ENCODE data around the gene MMP1. TPM values are rescaled to one million over a fixed set of nuclear protein-coding genes. Genes with fewer than 3 reads are reported as not detected.

Gene MMP1
- polyA plus RNA-seq (2013, experiment 1 of 2): not detected
- polyA plus RNA-seq (2013, experiment 2 of 2): not detected

DNA sequence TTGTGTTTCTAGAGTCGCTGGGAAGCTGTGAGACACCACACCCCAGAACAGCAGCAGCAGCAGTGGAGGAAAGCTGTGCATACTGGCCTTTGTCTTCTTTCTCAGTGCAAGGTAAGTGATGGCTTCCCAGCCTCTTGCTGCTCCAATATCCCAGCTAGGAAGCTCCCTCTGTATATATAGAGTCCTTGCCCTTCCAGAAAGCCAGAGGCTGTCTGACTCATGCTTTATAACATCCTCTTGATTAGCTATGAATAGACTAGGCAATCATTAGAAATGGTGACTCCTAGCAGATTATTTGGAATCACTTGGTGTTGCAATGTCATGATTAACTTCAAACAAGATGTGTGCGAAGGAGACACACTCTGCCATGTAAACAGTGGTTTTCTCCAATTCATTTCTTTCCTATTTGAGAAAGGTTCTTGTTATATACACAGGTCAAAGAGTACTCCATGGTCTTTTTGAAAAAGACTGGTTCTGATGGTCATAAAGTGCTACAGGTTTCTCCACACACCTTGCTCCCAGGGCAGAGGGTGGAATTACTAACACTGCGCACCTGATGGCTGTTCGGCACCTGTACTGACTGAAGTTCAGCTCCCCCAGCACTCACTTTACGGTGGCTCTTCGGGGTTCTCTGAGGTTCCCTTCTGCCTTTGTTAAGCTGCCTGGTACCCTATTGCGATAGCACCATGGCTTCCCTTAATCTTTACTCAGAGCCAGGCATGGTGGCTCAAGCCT lies at the start of gene MMP1:
MMP1 (minus strand) TSS at position 149 of the 735 bp plus-strand sequence; CDS start at position 81, 68 bp downstream.
- Histone ChIP-seq H4K8ac (ENCODE audit: low read depth, low read length) (no peak within 1 kb of the TSS), H3K4ac (ENCODE audit: low read depth, low read length) (no peak within 1 kb of the TSS), H2BK5ac (ENCODE audit: low read length) (no peak within 1 kb of the TSS), H4K5ac (ENCODE audit: low read length) (no peak within 1 kb of the TSS), H3K9ac (ENCODE audit: low read length) (no peak within 1 kb of the TSS), H3K4me2 (ENCODE audit: low read length) (no peak within 1 kb of the TSS), H3K18ac (ENCODE audit: low read length) (no peak within 1 kb of the TSS), H3K23ac (ENCODE audit: low read length) (no peak within 1 kb of the TSS), H2BK120ac (ENCODE audit: low read depth, low read length) (no peak within 1 kb of the TSS), H3K27ac (ENCODE audit: low read depth, low read length) (no peak within 1 kb of the TSS), H3K79me1 (ENCODE audit: low read length) (no peaks in the 10 kb centered on the region), H3K36me3 (ENCODE audit: control insufficient read depth, insufficient read depth, low read length) (no peaks in the 10 kb centered on the region), H3K4me3 (ENCODE audit: low read length) (no peak within 1 kb of the TSS), H3K79me2 (ENCODE audit: control insufficient read depth, insufficient read depth, low read length) (no peaks in the 10 kb centered on the region), H2BK15ac (replicated peaks; ENCODE audit: low read depth) (no peak within 1 kb of the TSS), H3K4me1 (ENCODE audit: control insufficient read depth, low read depth, low read length) (no peaks in the 10 kb centered on the region), H3K27me3 (ENCODE audit: insufficient read depth, low read length, poor library complexity) (no peaks in the 10 kb centered on the region), H3K56ac (ENCODE audit: low read length) (no peak within 1 kb of the TSS), H2AK5ac (ENCODE audit: low read length) (no peak within 1 kb of the TSS)
- WGBS (ENCODE audit: extremely low coverage, insufficient coverage, low lambda C conversion rate): no CpG with 5 or more reads among the region's 7 CpGs
- no peak for DNase-seq

DNA sequence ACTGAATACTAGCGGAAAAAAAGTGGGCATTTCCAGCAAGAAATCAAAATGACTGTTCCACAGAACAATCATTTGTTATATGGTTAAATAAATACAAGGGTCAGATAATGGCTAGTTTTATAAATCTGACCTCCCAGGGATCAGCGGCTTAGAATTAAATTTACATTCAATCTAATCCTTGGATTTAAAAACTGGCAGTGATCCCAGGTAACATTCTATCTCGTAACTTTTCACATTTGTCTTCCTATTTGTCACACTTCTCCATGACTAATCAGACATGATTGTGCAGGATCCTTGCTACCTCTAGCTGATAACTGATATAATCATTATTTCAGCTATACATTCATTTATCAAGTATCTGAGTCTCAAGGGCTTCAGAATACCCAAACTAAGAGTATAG lies 48.3 kb upstream of the MMP1 start:
- no CpG with 5 or more reads among the region's 3 CpGs for WGBS (ENCODE audit: extremely low coverage, insufficient coverage, low lambda C conversion rate)
- H3K27ac ChIP-seq (ENCODE audit: low read depth, low read length): no peak overlapping the region
- H3K56ac ChIP-seq (ENCODE audit: low read length): no peak overlapping the region
- no peaks in the 10 kb centered on the region for H3K36me3 ChIP-seq (ENCODE audit: control insufficient read depth, insufficient read depth, low read length)
- H4K5ac ChIP-seq (ENCODE audit: low read length): no peak overlapping the region
- no peaks in the 10 kb centered on the region for H3K79me2 ChIP-seq (ENCODE audit: control insufficient read depth, insufficient read depth, low read length)
- H2BK5ac ChIP-seq (ENCODE audit: low read length): no peak overlapping the region
- H3K18ac ChIP-seq (ENCODE audit: low read length): no peak overlapping the region
- no peak overlapping the region for H4K8ac ChIP-seq (ENCODE audit: low read depth, low read length)
- no peak overlapping the region for H2AK5ac ChIP-seq (ENCODE audit: low read length)
- no peak for DNase-seq
- H3K79me1 ChIP-seq (ENCODE audit: low read length): no peaks in the 10 kb centered on the region
- no peaks in the 10 kb centered on the region for H3K4me1 ChIP-seq (ENCODE audit: control insufficient read depth, low read depth, low read length)
- no peak overlapping the region for H3K4me2 ChIP-seq (ENCODE audit: low read length)
- no peak overlapping the region for H2BK15ac ChIP-seq (replicated peaks; ENCODE audit: low read depth)
- no peaks in the 10 kb centered on the region for H3K27me3 ChIP-seq (ENCODE audit: insufficient read depth, low read length, poor library complexity)
- H3K23ac ChIP-seq (ENCODE audit: low read length): no peak overlapping the region
- no peak overlapping the region for H3K4me3 ChIP-seq (ENCODE audit: low read length)
- no peak overlapping the region for H3K4ac ChIP-seq (ENCODE audit: low read depth, low read length)
- H2BK120ac ChIP-seq (ENCODE audit: low read depth, low read length): no peak overlapping the region
- no peak overlapping the region for H3K9ac ChIP-seq (ENCODE audit: low read length)

DNA sequence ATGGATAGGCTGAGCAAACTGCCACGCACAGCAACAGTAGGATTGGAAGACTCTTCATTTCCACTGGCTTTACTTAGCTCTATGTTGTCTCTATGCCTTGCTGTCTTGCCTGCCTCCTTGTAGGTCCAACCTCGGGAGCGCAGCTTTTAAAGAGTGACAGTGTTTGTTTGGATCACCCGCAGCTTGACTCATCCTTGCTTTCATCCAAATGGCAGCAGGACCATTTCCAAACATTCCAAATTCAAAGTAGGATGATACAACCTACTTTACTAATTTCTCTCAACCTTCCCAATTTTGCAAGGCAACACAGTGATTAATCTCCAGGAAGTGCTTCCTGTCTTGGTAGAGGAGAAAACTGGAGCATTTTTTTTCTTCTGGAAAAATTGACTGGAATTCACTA lies 45.5 kb upstream of the MMP1 start, which contains the start of gene MMP3:
MMP3 (minus strand) TSS at position 121 of the 400 bp plus-strand sequence; CDS start at position 58, 63 bp downstream.
- H3K27me3 ChIP-seq (ENCODE audit: insufficient read depth, low read length, poor library complexity): no peaks in the 10 kb centered on the region
- no peak within 1 kb of the TSS for H3K18ac ChIP-seq (ENCODE audit: low read length)
- no peak within 1 kb of the TSS for H3K56ac ChIP-seq (ENCODE audit: low read length)
- H2BK5ac ChIP-seq (ENCODE audit: low read length): no peak within 1 kb of the TSS
- H2BK15ac ChIP-seq (replicated peaks; ENCODE audit: low read depth): no peak within 1 kb of the TSS
- no peak within 1 kb of the TSS for H3K4me3 ChIP-seq (ENCODE audit: low read length)
- no peak within 1 kb of the TSS for H2BK120ac ChIP-seq (ENCODE audit: low read depth, low read length)
- no peak within 1 kb of the TSS for H3K9ac ChIP-seq (ENCODE audit: low read length)
- H3K79me2 ChIP-seq (ENCODE audit: control insufficient read depth, insufficient read depth, low read length): no peaks in the 10 kb centered on the region
- H3K23ac ChIP-seq (ENCODE audit: low read length): no peak within 1 kb of the TSS
- WGBS (ENCODE audit: extremely low coverage, insufficient coverage, low lambda C conversion rate): no CpG with 5 or more reads among the region's 4 CpGs
- H4K5ac ChIP-seq (ENCODE audit: low read length): no peak within 1 kb of the TSS
- no peaks in the 10 kb centered on the region for H3K36me3 ChIP-seq (ENCODE audit: control insufficient read depth, insufficient read depth, low read length)
- H4K8ac ChIP-seq (ENCODE audit: low read depth, low read length): no peak within 1 kb of the TSS
- H3K4ac ChIP-seq (ENCODE audit: low read depth, low read length): no peak within 1 kb of the TSS
- no peak within 1 kb of the TSS for H3K27ac ChIP-seq (ENCODE audit: low read depth, low read length)
- DNase-seq: no peak
- no peak within 1 kb of the TSS for H3K4me2 ChIP-seq (ENCODE audit: low read length)
- H3K79me1 ChIP-seq (ENCODE audit: low read length): no peaks in the 10 kb centered on the region
- no peaks in the 10 kb centered on the region for H3K4me1 ChIP-seq (ENCODE audit: control insufficient read depth, low read depth, low read length)
- no peak within 1 kb of the TSS for H2AK5ac ChIP-seq (ENCODE audit: low read length)

DNA sequence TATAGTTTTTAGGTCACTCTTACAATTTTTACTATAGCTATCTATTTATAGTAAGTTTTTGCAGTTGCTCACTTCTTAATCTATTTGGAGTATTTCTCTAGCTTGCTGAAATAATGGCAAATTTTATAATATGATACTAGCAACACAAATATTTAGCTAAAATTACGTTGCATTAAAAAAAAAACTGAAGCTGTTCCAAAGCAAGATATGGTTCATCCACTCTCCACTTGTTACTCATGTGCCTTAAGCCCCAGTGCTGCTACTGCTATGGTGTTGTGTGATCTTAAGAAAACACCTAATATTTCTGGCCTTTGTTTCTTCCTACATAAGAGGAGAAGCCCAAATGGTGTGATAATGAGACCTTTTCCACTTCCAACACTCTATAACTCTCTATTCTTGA lies 45.0 kb upstream of the MMP1 start:
- no peak overlapping the region for H3K4me3 ChIP-seq (ENCODE audit: low read length)
- H3K79me1 ChIP-seq (ENCODE audit: low read length): no peaks in the 10 kb centered on the region
- DNase-seq: no peak
- no peak overlapping the region for H3K4me2 ChIP-seq (ENCODE audit: low read length)
- no peak overlapping the region for H4K5ac ChIP-seq (ENCODE audit: low read length)
- H2BK5ac ChIP-seq (ENCODE audit: low read length): no peak overlapping the region
- H2BK120ac ChIP-seq (ENCODE audit: low read depth, low read length): no peak overlapping the region
- no peak overlapping the region for H3K9ac ChIP-seq (ENCODE audit: low read length)
- H3K79me2 ChIP-seq (ENCODE audit: control insufficient read depth, insufficient read depth, low read length): no peaks in the 10 kb centered on the region
- H2BK15ac ChIP-seq (replicated peaks; ENCODE audit: low read depth): no peak overlapping the region
- H3K4me1 ChIP-seq (ENCODE audit: control insufficient read depth, low read depth, low read length): no peaks in the 10 kb centered on the region
- no peak overlapping the region for H2AK5ac ChIP-seq (ENCODE audit: low read length)
- no CpG with 5 or more reads among the region's 1 CpG for WGBS (ENCODE audit: extremely low coverage, insufficient coverage, low lambda C conversion rate)
- H3K36me3 ChIP-seq (ENCODE audit: control insufficient read depth, insufficient read depth, low read length): no peaks in the 10 kb centered on the region
- H3K18ac ChIP-seq (ENCODE audit: low read length): no peak overlapping the region
- no peak overlapping the region for H3K23ac ChIP-seq (ENCODE audit: low read length)
- H3K4ac ChIP-seq (ENCODE audit: low read depth, low read length): no peak overlapping the region
- H3K27me3 ChIP-seq (ENCODE audit: insufficient read depth, low read length, poor library complexity): no peaks in the 10 kb centered on the region
- no peak overlapping the region for H3K56ac ChIP-seq (ENCODE audit: low read length)
- no peak overlapping the region for H3K27ac ChIP-seq (ENCODE audit: low read depth, low read length)
- no peak overlapping the region for H4K8ac ChIP-seq (ENCODE audit: low read depth, low read length)

DNA sequence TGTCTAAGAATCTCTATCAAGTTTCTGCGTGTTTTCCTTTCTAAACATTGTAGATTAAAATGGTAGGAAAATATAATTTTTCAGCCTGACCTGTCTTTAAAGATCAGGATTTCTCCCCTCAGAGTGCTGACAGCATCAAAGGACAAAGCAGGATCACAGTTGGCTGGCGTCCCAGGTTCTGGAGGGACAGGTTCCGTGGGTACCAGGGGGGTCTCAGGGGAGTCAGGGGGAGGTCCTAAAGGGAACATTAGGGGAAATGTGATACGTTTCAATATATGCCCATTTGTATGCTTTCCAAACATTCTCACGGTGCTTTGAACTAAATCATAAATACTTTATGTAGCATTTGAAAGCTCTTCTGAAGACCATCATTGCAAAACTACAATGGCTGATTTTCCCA lies 42.1 kb upstream of the MMP1 start:
- H3K36me3 ChIP-seq (ENCODE audit: control insufficient read depth, insufficient read depth, low read length): no peaks in the 10 kb centered on the region
- H2BK120ac ChIP-seq (ENCODE audit: low read depth, low read length): no peak overlapping the region
- no peak overlapping the region for H3K56ac ChIP-seq (ENCODE audit: low read length)
- no peak overlapping the region for H3K23ac ChIP-seq (ENCODE audit: low read length)
- no peak overlapping the region for H2BK5ac ChIP-seq (ENCODE audit: low read length)
- H4K5ac ChIP-seq (ENCODE audit: low read length): no peak overlapping the region
- H3K4ac ChIP-seq (ENCODE audit: low read depth, low read length): no peak overlapping the region
- DNase-seq: no peak
- no peak overlapping the region for H2BK15ac ChIP-seq (replicated peaks; ENCODE audit: low read depth)
- H3K79me1 ChIP-seq (ENCODE audit: low read length): no peaks in the 10 kb centered on the region
- H3K27me3 ChIP-seq (ENCODE audit: insufficient read depth, low read length, poor library complexity): no peaks in the 10 kb centered on the region
- no peak overlapping the region for H3K4me2 ChIP-seq (ENCODE audit: low read length)
- H3K18ac ChIP-seq (ENCODE audit: low read length): no peak overlapping the region
- no peak overlapping the region for H3K27ac ChIP-seq (ENCODE audit: low read depth, low read length)
- no peak overlapping the region for H4K8ac ChIP-seq (ENCODE audit: low read depth, low read length)
- no CpG with 5 or more reads among the region's 5 CpGs for WGBS (ENCODE audit: extremely low coverage, insufficient coverage, low lambda C conversion rate)
- H3K79me2 ChIP-seq (ENCODE audit: control insufficient read depth, insufficient read depth, low read length): no peaks in the 10 kb centered on the region
- no peak overlapping the region for H3K4me3 ChIP-seq (ENCODE audit: low read length)
- H3K9ac ChIP-seq (ENCODE audit: low read length): no peak overlapping the region
- no peak overlapping the region for H2AK5ac ChIP-seq (ENCODE audit: low read length)
- H3K4me1 ChIP-seq (ENCODE audit: control insufficient read depth, low read depth, low read length): no peaks in the 10 kb centered on the region

DNA sequence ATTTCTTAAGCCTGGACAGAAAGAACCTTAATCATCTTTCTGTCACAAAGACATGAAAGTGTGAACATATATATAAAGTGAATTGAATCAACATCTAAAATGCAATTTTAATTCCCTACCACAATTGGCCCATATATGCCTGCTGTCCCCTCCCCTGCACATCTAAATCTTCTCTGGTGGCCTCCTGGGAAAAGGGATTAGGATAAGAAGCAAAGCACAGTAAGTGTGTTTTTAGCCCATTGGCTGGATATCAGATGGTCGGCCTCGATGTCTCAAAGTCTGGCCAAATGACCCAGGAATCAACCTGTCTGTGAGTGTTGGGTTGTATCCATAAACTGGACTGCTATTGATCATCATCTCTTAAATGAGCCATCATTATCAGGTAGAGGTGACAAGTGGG lies 39.7 kb upstream of the MMP1 start:
- H2BK120ac ChIP-seq (ENCODE audit: low read depth, low read length): no peak overlapping the region
- H2BK5ac ChIP-seq (ENCODE audit: low read length): no peak overlapping the region
- no peak overlapping the region for H4K5ac ChIP-seq (ENCODE audit: low read length)
- H3K18ac ChIP-seq (ENCODE audit: low read length): no peak overlapping the region
- no peak overlapping the region for H4K8ac ChIP-seq (ENCODE audit: low read depth, low read length)
- no peak for DNase-seq
- no peaks in the 10 kb centered on the region for H3K27me3 ChIP-seq (ENCODE audit: insufficient read depth, low read length, poor library complexity)
- no peak overlapping the region for H2AK5ac ChIP-seq (ENCODE audit: low read length)
- H3K56ac ChIP-seq (ENCODE audit: low read length): no peak overlapping the region
- no peak overlapping the region for H2BK15ac ChIP-seq (replicated peaks; ENCODE audit: low read depth)
- no peak overlapping the region for H3K4ac ChIP-seq (ENCODE audit: low read depth, low read length)
- H3K4me2 ChIP-seq (ENCODE audit: low read length): no peak overlapping the region
- no peak overlapping the region for H3K4me3 ChIP-seq (ENCODE audit: low read length)
- no peaks in the 10 kb centered on the region for H3K36me3 ChIP-seq (ENCODE audit: control insufficient read depth, insufficient read depth, low read length)
- H3K79me1 ChIP-seq (ENCODE audit: low read length): no peaks in the 10 kb centered on the region
- H3K23ac ChIP-seq (ENCODE audit: low read length): no peak overlapping the region
- H3K9ac ChIP-seq (ENCODE audit: low read length): no peak overlapping the region
- H3K79me2 ChIP-seq (ENCODE audit: control insufficient read depth, insufficient read depth, low read length): no peaks in the 10 kb centered on the region
- H3K4me1 ChIP-seq (ENCODE audit: control insufficient read depth, low read depth, low read length): no peaks in the 10 kb centered on the region
- no peak overlapping the region for H3K27ac ChIP-seq (ENCODE audit: low read depth, low read length)
- no CpG with 5 or more reads among the region's 2 CpGs for WGBS (ENCODE audit: extremely low coverage, insufficient coverage, low lambda C conversion rate)

Data from mesendoderm (in vitro differentiated cells).